B cell (primary cell): ENCODE measurements around the gene EPHB3. TPM values are rescaled to one million over a fixed set of nuclear protein-coding genes. Genes with fewer than 3 reads are reported as not detected.

ENCODE experiments used
- ATAC-seq: fragments of 200-7000 bp; cut with Tn5 transposase; one replicate; pipeline ENCODE4 v1.10.0; 2021; ENCODE audit warnings: low read depth, mild to moderate bottlenecking, moderate number of reproducible peaks, moderate library complexity
- CTCF ChIA-PET: fragments of 350-600 bp; sonication (Branson Sonifier 250); formaldehyde crosslinking; loops from one replicate; lab custom pipeline; 2021; ENCODE audit warnings: antibody characterized with exemption, inconsistent platforms; lab: Charles Lee
- POLR2A ChIA-PET: fragments of 350-600 bp; sonication (Branson Sonifier 250); formaldehyde crosslinking; loops from one replicate; lab custom pipeline; 2021; ENCODE audit warnings: antibody characterized with exemption; lab: Charles Lee
- DNase-seq: peaks from one replicate; pipeline ENCODE4 v3.0.0; 2013
- H2AFZ ChIP-seq: 2 replicates; pipeline ENCODE4 v1.6.1; 2012; ENCODE audit warnings: mild to moderate bottlenecking, low read depth, low read length; ENCODE audit not compliant: insufficient read depth, poor library complexity, severe bottlenecking
- H3K27ac ChIP-seq, 2 donors: 1 replicate in 1 of 2; 2 replicates in 1 of 2; pipeline ENCODE4 v1.5.1; 2012 to 2013; ENCODE audit warnings: low read length in 2 of 2, mild to moderate bottlenecking in 2 of 2, moderate library complexity in 1 of 2
- H3K27me3 ChIP-seq, 4 experiments: fragments of 200-600 bp in 1 of 4; sonication (generic) in 1 of 4; replicated peaks in 1 of 4; 1 replicate in 2 of 4; 2 replicates in 2 of 4; pipeline versions ENCODE4 v1.6.1 to v1.7.0; 2013 to 2016; ENCODE audit warnings: low read length in 3 of 4, mild to moderate bottlenecking in 2 of 4, mixed read lengths in 1 of 4, moderate library complexity in 1 of 4; ENCODE audit not compliant: insufficient read depth in 4 of 4, control insufficient read depth in 3 of 4; ENCODE audit errors: control extremely low read depth in 1 of 4
- H3K36me3 ChIP-seq, 2 experiments: replicated peaks in 1 of 2; 1 replicate in 1 of 2; 2 replicates in 1 of 2; pipeline versions ENCODE4 v1.6.1 to v1.7.1; 2013; ENCODE audit warnings: low read length in 1 of 2; ENCODE audit not compliant: insufficient read depth in 2 of 2, control insufficient read depth in 1 of 2; ENCODE audit errors: control extremely low read depth in 1 of 2, extremely low read depth in 1 of 2
- H3K4me1 ChIP-seq, 2 donors: fragments of 200-600 bp in 1 of 2; sonication (generic) in 1 of 2; 1 replicate in 1 of 2; 2 replicates in 1 of 2; pipeline versions ENCODE4 v1.5.1 to v1.6.1; 2013 to 2017; ENCODE audit warnings: low read length in 2 of 2; ENCODE audit not compliant: control insufficient read depth in 2 of 2, insufficient read depth in 2 of 2
- H3K4me2 ChIP-seq: replicated peaks from 2 replicates; pipeline ENCODE3; 2012; ENCODE audit warnings: mild to moderate bottlenecking, low read depth, low read length; ENCODE audit not compliant: poor library complexity, severe bottlenecking
- H3K4me3 ChIP-seq, 5 experiments: fragments of 200-600 bp in 1 of 5; sonication (generic) in 1 of 5; 1 replicate in 3 of 5; 2 replicates in 2 of 5; pipeline versions ENCODE4 v1.5.1 to v1.7.0; 2011 to 2016; ENCODE audit warnings: low read length in 4 of 5, mild to moderate bottlenecking in 4 of 5, low read depth in 2 of 5, control low read depth in 1 of 5, moderate library complexity in 1 of 5; ENCODE audit not compliant: insufficient read depth in 1 of 5; ENCODE audit errors: control extremely low read depth in 1 of 5, extremely low read depth in 1 of 5
- H3K79me2 ChIP-seq: fragments of 200-600 bp; sonication (generic); one replicate; pipeline ENCODE4 v1.6.0; 2016; ENCODE audit warnings: low read length; ENCODE audit not compliant: control insufficient read depth, insufficient read depth
- H3K9ac ChIP-seq: fragments of 200-600 bp; sonication (generic); 2 replicates; pipeline ENCODE4 v1.6.1; 2017; ENCODE audit warnings: mild to moderate bottlenecking, low read length, moderate library complexity
- H3K9me3 ChIP-seq, 3 donors: one replicate each; pipeline versions ENCODE4 v1.6.1 to v1.7.1; 2013; ENCODE audit warnings: low read length in 2 of 3; ENCODE audit not compliant: control insufficient read depth in 2 of 3, insufficient read depth in 1 of 3; ENCODE audit errors: control extremely low read depth in 1 of 3
- H4K20me1 ChIP-seq: 2 replicates; pipeline ENCODE4 v1.6.0; 2012; ENCODE audit warnings: mild to moderate bottlenecking, low read length; ENCODE audit not compliant: insufficient read depth, control insufficient read depth, poor library complexity, severe bottlenecking
- H3K27ac Mint-ChIP-seq: one replicate; pipeline ENCODE4 v1.8.0; 2021; ENCODE audit warnings: mixed read lengths
- H3K27me3 Mint-ChIP-seq: one replicate; pipeline ENCODE4 v1.8.0; 2021; ENCODE audit warnings: mixed read lengths
- H3K4me1 Mint-ChIP-seq: one replicate; pipeline ENCODE4 v1.8.0; 2021; ENCODE audit warnings: mixed read lengths
- H3K4me3 Mint-ChIP-seq: one replicate; pipeline ENCODE4 v1.8.0; 2021; ENCODE audit warnings: mixed read lengths
- H3K9me3 Mint-ChIP-seq: one replicate; pipeline ENCODE4 v1.8.0; 2022; ENCODE audit warnings: mixed read lengths; ENCODE audit not compliant: insufficient read depth
- CTCF ChIP-seq: fragments of 200-600 bp; IDR thresholded peaks from one replicate; pipeline ENCODE4 v1.8.0; 2022; ENCODE audit warnings: antibody characterized with exemption, mild to moderate bottlenecking
- EZH2 ChIP-seq: IDR thresholded peaks from 2 replicates; pipeline ENCODE4 v1.6.1; 2012; ENCODE audit warnings: borderline replicate concordance, low read depth, mild to moderate bottlenecking, moderate library complexity, low read length; ENCODE audit not compliant: insufficient read depth, poor library complexity, severe bottlenecking
- WGBS: methylation state at CpG from one replicate; pipeline ENCODE4 v1.1.5; 2013; ENCODE audit warnings: missing lambda C conversion rate; ENCODE audit not compliant: insufficient coverage; 5-methylcytosine and 5-hydroxymethylcytosine counted together
- intact Hi-C: fragments of 100-400 bp; cut with micrococcal nuclease; formaldehyde crosslinking; loops from one replicate; pipeline ENCODE4 v1.10.0; 2022
- polyA plus RNA-seq: library from polyadenylated mRNA; depleted of rRNA; stranded (reverse); fragments of >200 nt; gene quantifications from 2 replicates; pipeline ENCODE4 v1.2.3, GENCODE V29; 2012
- total RNA-seq, 2 donors: library from RNA; stranded (reverse); fragments of 120-200 nt in 1 of 2; gene quantifications; 1 replicate in 1 of 2; 2 replicates in 1 of 2; pipeline versions ENCODE4 v1.2.3 to v1.2.4, GENCODE V29; 2013 to 2022

Gene EPHB3
- total and polyA plus RNA-seq, 2 donors (not counting 1 experiment from before 2014, with no cell fraction given) = 0.06 to 0.07 TPM

DNA sequence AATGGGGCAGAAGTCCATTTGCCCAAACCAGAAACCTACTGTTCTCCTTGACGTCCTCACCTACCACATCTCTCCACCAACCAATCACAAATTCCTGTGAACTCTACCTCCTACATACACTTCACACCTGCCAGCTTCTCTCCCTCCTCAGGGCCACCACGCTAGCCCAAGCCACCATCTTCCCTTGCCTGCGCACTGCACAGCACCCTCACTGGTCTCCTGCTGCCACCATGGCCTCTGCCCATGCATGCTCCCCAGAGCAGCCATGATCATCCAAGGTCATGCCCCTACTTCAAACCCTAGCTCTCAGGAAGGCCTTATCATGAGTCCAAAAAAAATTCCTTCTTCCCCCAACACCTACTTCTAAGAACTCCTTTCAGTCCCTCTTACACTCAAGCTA is 1.1 kb upstream of the EPHB3 start:
- Histone ChIP-seq H3K9me3 (peaks cover 0 to 8% (median 0%) of the 10 kb centered on the region in 3 donors), H3K4me2 (peak overlapping the region; percentile 80), H4K20me1 (no peaks in the 10 kb centered on the region), H3K9ac (peak overlapping the region; percentile 59), H3K79me2 (no peaks in the 10 kb centered on the region), H3K4me3 (peak overlapping the region in 3 of 5 experiments; percentile 50 to 57 (median 52)), H3K4me1 (peaks cover 19 to 22% of the 10 kb centered on the region in 2 donors), H3K27me3 (peaks cover 0 to 60% (median 41%) of the 10 kb centered on the region in 4 experiments), H3K27ac (no peak overlapping the region), H2AFZ (peak overlapping the region; percentile 50), H3K36me3 (no peaks in the 10 kb centered on the region)
- ChIA-PET CTCF (interaction anchor here (0.7 to 2.7 kb wide), 37 partner anchors 8 to 1255 kb away, joined by 3 to 28 read pairs (median 5); partner anchors contain the start of genes MAGEF1 and PARL), POLR2A (interaction anchor here (0.6 to 1.5 kb wide), 3 partner anchors 214 to 219 kb away, joined by 3 to 5 read pairs (median 4); no protein-coding TSS in a partner anchor)
- Mint-ChIP-seq H3K9me3 (no peaks in the 10 kb centered on the region), H3K4me3 (peak overlapping the region; percentile 88), H3K27ac (no peak overlapping the region), H3K27me3 (peaks cover 41% of the 10 kb centered on the region), H3K4me1 (peaks cover 15% of the 10 kb centered on the region)
- DNase-seq = no peak
- intact Hi-C loops = no loop called here
- ATAC-seq = no peak
- TF ChIP-seq EZH2 = no peak
- no peak for TF ChIP-seq CTCF
- WGBS = 78% methylated on average over 3 of the region's 3 CpGs
